ENCODE results near the gene ADPRHL1. TPM values are rescaled to one million over a fixed set of nuclear protein-coding genes. Genes with fewer than 3 reads are reported as not detected.
A peak's percentile ranks its signal among the peaks of the same experiment; 100 is the strongest.

The ADPRHL1 gene
- total and polyA plus RNA-seq, 12 donors = 163 to 939 (median 656) TPM

GRCh38 chr13:113354831-113355610 lies 98.3 kb downstream of the ADPRHL1 start:
- intact Hi-C loops (cut with DNase I) = no loop called here
- Histone ChIP-seq H3K27ac (no peak overlapping the region), H3K36me3 (no peaks in the 10 kb centered on the region), H3K4me3 (no peak overlapping the region), H3K27me3 (peaks cover 0 to 11% (median 0%) of the 10 kb centered on the region in 7 donors), H3K4me1 (no peaks in the 10 kb centered on the region), H3K9me3 (no peaks in the 10 kb centered on the region)
- ATAC-seq (no peak), DNase-seq (no peak)
- TF ChIP-seq CTCF (IDR thresholded peaks at IDR 0.05) = no peak
- WGBS, 2 donors = 93 to 96% methylated on average over 41 of the region's 41 CpGs

DNA sequence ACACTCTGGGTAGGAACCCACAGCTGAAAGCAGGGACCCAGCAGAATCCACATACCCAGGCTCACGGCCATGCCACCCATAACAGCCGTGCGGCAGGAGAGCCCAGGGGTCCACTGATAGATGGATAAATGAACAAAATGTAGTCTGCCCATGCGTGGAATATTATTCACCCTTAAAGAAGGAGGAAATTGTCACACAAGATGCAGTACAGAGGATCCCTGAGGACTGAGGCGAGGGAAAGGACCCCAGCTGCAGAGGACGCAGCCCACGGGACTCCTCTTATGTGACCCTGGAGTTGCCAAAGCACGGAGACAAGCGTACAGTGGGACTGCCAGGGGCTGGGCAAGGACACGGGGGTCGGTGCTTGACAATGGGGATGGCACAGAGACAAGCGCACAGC lies 100.0 kb downstream of the ADPRHL1 start:
- Histone ChIP-seq H3K36me3 (no peaks in the 10 kb centered on the region), H3K4me3 (no peak overlapping the region), H3K27me3 (no peaks in the 10 kb centered on the region), H3K27ac (no peak overlapping the region), H3K4me1 (no peaks in the 10 kb centered on the region), H3K9me3 (no peaks in the 10 kb centered on the region)
- no peak for TF ChIP-seq CTCF (IDR thresholded peaks at IDR 0.05)
- WGBS, 2 donors = 85 to 86% methylated on average over 12 of the region's 12 CpGs
- DNase-seq = no peak
- ATAC-seq = no peak
- intact Hi-C loops (cut with DNase I) = no loop called here

DNA sequence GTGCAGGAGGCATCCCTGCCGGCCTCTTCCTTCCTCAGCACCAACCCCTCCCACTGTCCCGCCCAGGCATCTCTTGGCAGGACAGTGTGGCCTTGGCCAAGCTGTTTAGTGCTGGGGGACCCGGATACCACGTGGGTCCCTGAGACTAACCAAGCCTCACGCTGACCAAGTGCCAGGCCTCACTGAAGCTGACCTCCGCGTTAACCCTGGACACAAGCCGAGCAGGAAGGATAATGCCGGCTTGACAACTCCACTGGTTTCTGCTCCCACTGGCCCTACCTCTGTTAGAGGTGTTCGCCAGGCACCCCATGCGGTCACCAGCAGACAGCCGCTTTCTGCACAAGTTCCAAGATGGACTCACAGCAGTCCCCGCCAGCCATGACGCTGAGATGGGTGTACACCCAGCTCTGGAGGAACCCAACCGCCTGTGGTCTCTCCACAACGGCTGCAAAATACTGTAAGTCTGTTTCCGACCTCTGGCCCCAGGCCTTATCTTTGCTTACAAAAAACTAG lies 101.7 kb downstream of the ADPRHL1 start:
- TF ChIP-seq CTCF (IDR thresholded peaks at IDR 0.05) = no peak
- Histone ChIP-seq H3K27ac (no peak overlapping the region), H3K27me3 (no peaks in the 10 kb centered on the region), H3K4me3 (no peak overlapping the region), H3K4me1 (no peaks in the 10 kb centered on the region), H3K36me3 (no peaks in the 10 kb centered on the region), H3K9me3 (no peaks in the 10 kb centered on the region)
- 72 to 81% methylated on average over 17 of the region's 17 CpGs for WGBS, 2 donors
- intact Hi-C loops (cut with DNase I) = no loop called here
- DNase-seq (no peak), ATAC-seq (peak in 6 of 8 donors; percentile 42 to 91 (median 65))

GRCh38 chr13:113350938-113351335 lies 102.4 kb downstream of the ADPRHL1 start:
- Histone ChIP-seq H3K9me3 (no peaks in the 10 kb centered on the region), H3K4me1 (no peaks in the 10 kb centered on the region), H3K27ac (no peak overlapping the region), H3K36me3 (no peaks in the 10 kb centered on the region), H3K27me3 (no peaks in the 10 kb centered on the region), H3K4me3 (no peak overlapping the region)
- DNase-seq (no peak), ATAC-seq (peak in 1 of 8 donors; percentile 38)
- no peak for TF ChIP-seq CTCF (IDR thresholded peaks at IDR 0.05)
- intact Hi-C loops (cut with DNase I) = no loop called here
- WGBS, 2 donors = 89 to 92% methylated on average over 20 of the region's 20 CpGs
